Erythroblast (primary cell): ENCODE measurements around the gene NAPB.

Experiments
- GATA1 ChIP-seq: IDR thresholded peaks from 2 replicates; pipeline ENCODE4 v1.6.1; 2011; ENCODE audit warnings: low read depth, mild to moderate bottlenecking, control low read depth, low read length, moderate library complexity
- POLR2A ChIP-seq: IDR thresholded peaks from 2 replicates; pipeline ENCODE4 v1.6.1; 2011; ENCODE audit warnings: mild to moderate bottlenecking, low read length

DNA sequence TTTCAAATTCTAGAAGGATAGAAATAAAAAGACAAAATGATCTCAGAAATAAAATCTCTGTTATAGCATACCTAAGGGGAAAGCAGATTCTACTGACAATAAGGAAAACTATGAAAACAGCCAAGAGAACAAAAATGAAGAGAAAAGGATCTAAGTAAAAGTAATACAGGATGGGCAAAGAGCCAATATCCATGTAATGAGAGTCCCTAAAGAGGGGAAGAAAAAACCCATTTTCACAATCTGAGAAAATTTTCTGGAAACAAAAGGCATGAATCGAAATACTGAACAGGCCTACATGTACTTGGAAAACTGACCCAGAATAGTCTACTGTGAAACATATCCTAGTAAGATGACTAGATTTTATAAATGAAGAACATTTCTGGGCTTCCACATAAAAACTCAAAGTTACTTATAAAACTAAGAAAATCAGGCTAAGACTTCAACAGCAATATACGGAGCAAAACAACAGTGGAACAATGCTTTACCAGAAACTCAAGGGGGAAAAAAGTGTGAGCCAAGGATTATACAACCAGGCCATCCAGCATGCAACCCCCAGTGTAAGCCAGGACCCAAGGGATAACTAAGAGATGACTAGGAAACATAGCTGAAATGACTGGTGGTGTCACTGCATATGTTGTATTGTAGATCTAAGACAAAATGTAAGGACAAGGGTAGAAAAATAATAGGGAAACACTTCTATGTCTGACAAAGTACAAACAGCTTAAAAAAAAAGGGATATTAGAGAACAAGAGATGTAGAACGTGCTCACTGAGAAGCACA is 10.2 kb downstream of the NAPB start:
- TF ChIP-seq POLR2A (no peak), GATA1 (no peak)
